Neuronal stem cell (in vitro differentiated cells): ENCODE measurements around the gene TMEM145.
"Not testable (repeated sequence)": the region's sequence is repeated elsewhere in the genome, so short reads cannot be mapped to it uniquely, and the experiment has no call there.

Experiments
- DNase-seq: peaks from one replicate; pipeline ENCODE4 v3.0.0-alpha.2; 2013; ENCODE audit warnings: low spot score
- H2AFZ ChIP-seq: one replicate; pipeline ENCODE4 v1.6.1; 2013; ENCODE audit warnings: mild to moderate bottlenecking, low read length, inconsistent platforms
- H2AK5ac ChIP-seq: 2 replicates; pipeline ENCODE4 v1.6.1; 2013; ENCODE audit warnings: low read depth, mild to moderate bottlenecking, inconsistent platforms, low read length, moderate library complexity, mixed read lengths
- H2BK120ac ChIP-seq: 2 replicates; pipeline ENCODE4 v1.6.1; 2013; ENCODE audit warnings: low read depth, mild to moderate bottlenecking, inconsistent platforms, low read length, moderate library complexity, mixed read lengths
- H2BK12ac ChIP-seq: one replicate; pipeline ENCODE4 v1.6.1; 2013; ENCODE audit warnings: low read length, inconsistent platforms
- H2BK15ac ChIP-seq: 2 replicates; pipeline ENCODE4 v1.6.1; 2013; ENCODE audit warnings: mild to moderate bottlenecking, low read length, inconsistent platforms, mixed read lengths
- H2BK5ac ChIP-seq: one replicate; pipeline ENCODE4 v1.6.1; 2013; ENCODE audit warnings: inconsistent platforms, mild to moderate bottlenecking, low read length, moderate library complexity
- H3K14ac ChIP-seq: one replicate; pipeline ENCODE4 v1.6.1; 2013; ENCODE audit warnings: low read length, inconsistent platforms
- H3K18ac ChIP-seq: 2 replicates; pipeline ENCODE4 v1.6.1; 2013; ENCODE audit warnings: low read length, inconsistent platforms
- H3K23ac ChIP-seq: 2 replicates; pipeline ENCODE4 v1.6.1; 2013; ENCODE audit warnings: low read depth, mild to moderate bottlenecking, mixed read lengths, low read length, inconsistent platforms; ENCODE audit not compliant: poor library complexity
- H3K27ac ChIP-seq: replicated peaks from 3 replicates; pipeline ENCODE4 v1.5.1; 2013; ENCODE audit warnings: low read length, inconsistent platforms
- H3K27me3 ChIP-seq, 3 experiments: 2 replicates each; pipeline ENCODE4 v1.6.1; 2013; ENCODE audit warnings: low read length in 3 of 3, mild to moderate bottlenecking in 2 of 3, inconsistent platforms in 1 of 3, low read depth in 1 of 3, mixed read lengths in 1 of 3, moderate library complexity in 1 of 3; ENCODE audit not compliant: control insufficient read depth in 3 of 3, insufficient read depth in 3 of 3
- H3K36me3 ChIP-seq, 2 donors: replicated peaks in 1 of 2; 2 replicates each; pipeline ENCODE4 v1.6.1; 2013; ENCODE audit warnings: low read length in 2 of 2; ENCODE audit not compliant: control insufficient read depth in 2 of 2, insufficient read depth in 2 of 2
- H3K4ac ChIP-seq: 2 replicates; pipeline ENCODE4 v1.6.1; 2013; ENCODE audit warnings: inconsistent platforms, mild to moderate bottlenecking, low read length, moderate library complexity
- H3K4me1 ChIP-seq, 2 donors: 1 replicate in 1 of 2; 2 replicates in 1 of 2; pipeline ENCODE4 v1.6.1; 2013; ENCODE audit warnings: low read length in 2 of 2, low read depth in 1 of 2; ENCODE audit not compliant: control insufficient read depth in 2 of 2, insufficient read depth in 1 of 2
- H3K4me2 ChIP-seq: one replicate; pipeline ENCODE4 v1.6.1; 2013; ENCODE audit warnings: mild to moderate bottlenecking, low read length, inconsistent platforms; ENCODE audit not compliant: insufficient read depth, poor library complexity, severe bottlenecking
- H3K4me3 ChIP-seq, 2 donors: 2 replicates each; pipeline ENCODE4 v1.5.1; 2013; ENCODE audit warnings: low read length in 2 of 2, mild to moderate bottlenecking in 2 of 2, inconsistent platforms in 1 of 2, moderate library complexity in 1 of 2
- H3K79me1 ChIP-seq: one replicate; pipeline ENCODE4 v1.6.1; 2013; ENCODE audit warnings: low read depth, mild to moderate bottlenecking, inconsistent platforms, low read length, moderate library complexity
- H3K9ac ChIP-seq: one replicate; pipeline ENCODE4 v1.6.1; 2013; ENCODE audit warnings: mild to moderate bottlenecking, low read depth, low read length, inconsistent platforms; ENCODE audit not compliant: poor library complexity
- H3K9me3 ChIP-seq, 2 donors: replicated peaks in 1 of 2; 2 replicates each; pipeline versions ENCODE3 to v1.6.1; 2013; ENCODE audit warnings: low read length in 2 of 2, mild to moderate bottlenecking in 2 of 2, inconsistent platforms in 1 of 2, low read depth in 1 of 2, mixed read lengths in 1 of 2, moderate library complexity in 1 of 2; ENCODE audit not compliant: control insufficient read depth in 2 of 2, insufficient read depth in 1 of 2
- H4K8ac ChIP-seq: one replicate; pipeline ENCODE4 v1.6.1; 2013; ENCODE audit warnings: low read depth, mild to moderate bottlenecking, inconsistent platforms, low read length, moderate library complexity
- H4K91ac ChIP-seq: one replicate; pipeline ENCODE4 v1.6.1; 2013; ENCODE audit warnings: low read length, low read depth, mild to moderate bottlenecking, inconsistent platforms; ENCODE audit not compliant: poor library complexity
- WGBS, 2 donors: extraction: QIAGEN DNeasy Blood & Tissue Kit; methylation state at CpG; one replicate each; pipeline ENCODE4 v1.1.7; 2013; ENCODE audit warnings: missing lambda C conversion rate in 2 of 2, mixed read lengths in 1 of 2; ENCODE audit not compliant: insufficient read length in 2 of 2, insufficient replicate concordance in 1 of 2; ENCODE audit errors: extremely low coverage in 2 of 2; 5-methylcytosine and 5-hydroxymethylcytosine counted together

The TMEM145 gene

GRCh38 chr19:42335374-42335936 lies 22.3 kb downstream of the TMEM145 start:
- no peak overlapping the region for H3K4me3 ChIP-seq
- H2AK5ac ChIP-seq: no peak overlapping the region
- H3K14ac ChIP-seq: no peak overlapping the region
- H2BK15ac ChIP-seq: no peak overlapping the region
- no peak overlapping the region for H3K4me2 ChIP-seq
- WGBS, 2 donors: no CpG with 5 or more reads among the region's 7 CpGs
- H3K18ac ChIP-seq: no peak overlapping the region
- no peak for DNase-seq
- no peak overlapping the region for H3K4ac ChIP-seq
- H3K9ac ChIP-seq: no peak overlapping the region
- H3K36me3 ChIP-seq: peaks cover 7 to 48% of the 10 kb centered on the region in 2 donors
- H3K9me3 ChIP-seq: no peaks in the 10 kb centered on the region
- H3K4me1 ChIP-seq: no peaks in the 10 kb centered on the region
- H2BK12ac ChIP-seq: no peak overlapping the region
- no peak overlapping the region for H4K8ac ChIP-seq
- no peak overlapping the region for H2BK120ac ChIP-seq
- no peak overlapping the region for H2AFZ ChIP-seq
- H3K79me1 ChIP-seq: peaks cover 13% of the 10 kb centered on the region
- no peak overlapping the region for H3K23ac ChIP-seq
- no peaks in the 10 kb centered on the region for H3K27me3 ChIP-seq
- H2BK5ac ChIP-seq: no peak overlapping the region
- H3K27ac ChIP-seq: no peak overlapping the region
- no peak overlapping the region for H4K91ac ChIP-seq

GRCh38 chr19:42335971-42336370 lies 22.9 kb downstream of the TMEM145 start:
- H3K18ac ChIP-seq: no peak overlapping the region
- no peak overlapping the region for H2BK12ac ChIP-seq
- H3K9me3 ChIP-seq: no peaks in the 10 kb centered on the region
- no peak overlapping the region for H3K27ac ChIP-seq
- peaks cover 7 to 48% of the 10 kb centered on the region in 2 donors for H3K36me3 ChIP-seq
- H3K9ac ChIP-seq: no peak overlapping the region
- no peak overlapping the region for H2BK120ac ChIP-seq
- no peak for DNase-seq
- H3K23ac ChIP-seq: no peak overlapping the region
- no peak overlapping the region for H3K4ac ChIP-seq
- no peak overlapping the region for H2AFZ ChIP-seq
- peak overlapping the region; percentile 9 for H2AK5ac ChIP-seq
- no peak overlapping the region for H3K4me2 ChIP-seq
- H3K79me1 ChIP-seq: peaks cover 12% of the 10 kb centered on the region
- no peak overlapping the region for H2BK5ac ChIP-seq
- H4K8ac ChIP-seq: no peak overlapping the region
- no CpG with 5 or more reads among the region's 19 CpGs for WGBS, 2 donors
- no peaks in the 10 kb centered on the region for H3K4me1 ChIP-seq
- H2BK15ac ChIP-seq: no peak overlapping the region
- H3K27me3 ChIP-seq: no peaks in the 10 kb centered on the region
- H3K14ac ChIP-seq: no peak overlapping the region
- H3K4me3 ChIP-seq: no peak overlapping the region
- H4K91ac ChIP-seq: no peak overlapping the region

- H2AK5ac ChIP-seq, H3K4me1 ChIP-seq, H3K4me3 ChIP-seq, H3K27me3 ChIP-seq, H3K9me3 ChIP-seq, H3K14ac ChIP-seq, H3K4ac ChIP-seq, H2BK12ac ChIP-seq, H3K4me2 ChIP-seq, H3K9ac ChIP-seq, H4K91ac ChIP-seq, H2BK15ac ChIP-seq, H2BK120ac ChIP-seq, H3K27ac ChIP-seq, H2AFZ ChIP-seq, DNase-seq, H4K8ac ChIP-seq, H3K79me1 ChIP-seq, H3K18ac ChIP-seq, H2BK5ac ChIP-seq, H3K23ac ChIP-seq: not testable (repeated sequence)
- peaks cover 12 to 62% of the 10 kb centered on the region in 2 donors for H3K36me3 ChIP-seq
- no CpG with 5 or more reads among the region's 7 CpGs for WGBS, 2 donors
Observed at GRCh38 chr19:42339126-42339860, 26.2 kb downstream of the TMEM145 start.

- not testable (repeated sequence) for H2AK5ac ChIP-seq, H4K8ac ChIP-seq, H2BK15ac ChIP-seq, H2AFZ ChIP-seq, H3K9ac ChIP-seq, H2BK120ac ChIP-seq, H3K9me3 ChIP-seq, H2BK12ac ChIP-seq, H3K79me1 ChIP-seq, H3K23ac ChIP-seq, H3K18ac ChIP-seq, H2BK5ac ChIP-seq, H3K27ac ChIP-seq, H3K4me3 ChIP-seq, H3K4ac ChIP-seq, H4K91ac ChIP-seq, H3K4me2 ChIP-seq, DNase-seq, H3K27me3 ChIP-seq, H3K14ac ChIP-seq, H3K4me1 ChIP-seq
- no CpG with 5 or more reads among the region's 4 CpGs for WGBS, 2 donors
- peaks cover 14 to 66% of the 10 kb centered on the region in 2 donors for H3K36me3 ChIP-seq
Observed at GRCh38 chr19:42339922-42340321, 26.8 kb downstream of the TMEM145 start.
